Erythroblast (primary cell): ENCODE measurements around the gene HEATR5A.

Experiments used
- GATA1 ChIP-seq: IDR thresholded peaks from 2 replicates; pipeline ENCODE4 v1.6.1; 2011; ENCODE audit warnings: low read depth, mild to moderate bottlenecking, control low read depth, low read length, moderate library complexity
- POLR2A ChIP-seq: IDR thresholded peaks from 2 replicates; pipeline ENCODE4 v1.6.1; 2011; ENCODE audit warnings: mild to moderate bottlenecking, low read length

GRCh38 chr14:31244626-31245025 lies 175.7 kb downstream of the HEATR5A start:
- TF ChIP-seq POLR2A (no peak), GATA1 (no peak)
